Loucy (cell line): Measurements from ENCODE around the gene FOXJ2.

Experiments
- H2AFZ ChIP-seq: fragments of 200-600 bp; sonication (generic); 2 replicates; pipeline ENCODE4 v1.6.0; 2016; ENCODE audit warnings: antibody characterized with exemption, mild to moderate bottlenecking, low read length, moderate library complexity
- H3F3A ChIP-seq: fragments of 200-600 bp; 2 replicates; pipeline ENCODE4 v1.6.0; 2016; ENCODE audit warnings: antibody characterized with exemption, low read depth, mild to moderate bottlenecking
- H3K27me3 ChIP-seq: fragments of 200-600 bp; sonication (generic); 2 replicates; pipeline ENCODE4 v1.6.1; 2014; ENCODE audit warnings: low read length, mild to moderate bottlenecking; ENCODE audit not compliant: insufficient read depth, poor library complexity, severe bottlenecking
- H3K36me3 ChIP-seq: fragments of 200-600 bp; sonication (generic); 2 replicates; pipeline ENCODE4 v1.6.1; 2016; ENCODE audit warnings: low read length; ENCODE audit not compliant: insufficient read depth
- H3K4me1 ChIP-seq: fragments of 200-600 bp; sonication (generic); 2 replicates; pipeline ENCODE4 v1.5.1; 2014; ENCODE audit warnings: low read length, mild to moderate bottlenecking; ENCODE audit not compliant: insufficient read depth, poor library complexity, severe bottlenecking
- H3K4me2 ChIP-seq: fragments of 200-600 bp; sonication (generic); 2 replicates; pipeline ENCODE4 v1.6.0; 2014; ENCODE audit warnings: antibody characterized with exemption, low read length, low read depth, mild to moderate bottlenecking; ENCODE audit not compliant: poor library complexity, severe bottlenecking
- H3K4me3 ChIP-seq: fragments of 200-600 bp; sonication (generic); 2 replicates; pipeline ENCODE4 v1.5.1; 2014; ENCODE audit warnings: low read length, mild to moderate bottlenecking, mixed read lengths; ENCODE audit not compliant: poor library complexity, severe bottlenecking
- H3K79me2 ChIP-seq: fragments of 200-600 bp; sonication (generic); 2 replicates; pipeline ENCODE4 v1.6.1; 2014; ENCODE audit warnings: low read length; ENCODE audit not compliant: insufficient read depth
- H3K9ac ChIP-seq: fragments of 200-600 bp; sonication (generic); 2 replicates; pipeline ENCODE4 v1.6.0; 2014; ENCODE audit warnings: mild to moderate bottlenecking, low read depth, low read length, moderate library complexity; ENCODE audit not compliant: poor library complexity, severe bottlenecking
- H3K9me2 ChIP-seq: fragments of 200-600 bp; sonication (generic); replicated peaks from 2 replicates; pipeline ENCODE4 v1.6.1; 2016; ENCODE audit warnings: low read depth, low read length, mixed read lengths
- H3K9me3 ChIP-seq: fragments of 200-600 bp; sonication (generic); 2 replicates; pipeline ENCODE4 v1.6.1; 2014; ENCODE audit warnings: mild to moderate bottlenecking, antibody characterized with exemption, low read length, low read depth; ENCODE audit not compliant: insufficient read depth
- H4K20me1 ChIP-seq: fragments of 200-600 bp; sonication (generic); 2 replicates; pipeline ENCODE4 v1.6.0; 2014; ENCODE audit warnings: antibody characterized with exemption, low read length, mild to moderate bottlenecking; ENCODE audit not compliant: insufficient read depth, poor library complexity, severe bottlenecking
- CTCF ChIP-seq: fragments of 200-600 bp; sonication (generic); conservative IDR thresholded peaks from 2 replicates; pipeline ENCODE4 v1.5.1; 2014; ENCODE audit warnings: mild to moderate bottlenecking, antibody characterized with exemption, low read length
- EZH2phosphoT487 ChIP-seq: fragments of 200-600 bp; IDR thresholded peaks from 2 replicates; pipeline ENCODE4 v1.6.1; 2018; ENCODE audit warnings: antibody characterized with exemption, mild to moderate bottlenecking, moderate library complexity, borderline replicate concordance

FOXJ2 gene

GRCh38 chr12:8099235-8099634 is 66.7 kb downstream of the FOXJ2 start:
- Histone ChIP-seq H3K9me3 (no peaks in the 10 kb centered on the region), H3F3A (no peaks in the 10 kb centered on the region), H3K4me3 (no peak overlapping the region), H4K20me1 (no peaks in the 10 kb centered on the region), H3K9me2 (no peaks in the 10 kb centered on the region), H3K27me3 (no peaks in the 10 kb centered on the region), H3K79me2 (no peaks in the 10 kb centered on the region), H3K4me1 (no peaks in the 10 kb centered on the region), H3K9ac (no peak overlapping the region), H3K4me2 (no peak overlapping the region), H3K36me3 (peaks cover 30% of the 10 kb centered on the region; the same call in 1 of the 2 replicates), H2AFZ (no peak overlapping the region)
- no peak for TF ChIP-seq EZH2phosphoT487
- no peak for TF ChIP-seq CTCF
